GM19328 (cell line): Measurements from ENCODE around the gene NEK2.
A peak's percentile ranks its signal among the peaks of the same experiment; 100 is the strongest.
"Not testable (repeated sequence)": the region's sequence is repeated elsewhere in the genome, so short reads cannot be mapped to it uniquely, and the experiment has no call there.

Experiments
- ATAC-seq: cut with Tn5 transposase; IDR thresholded peaks from one replicate; pipeline ENCODE4 v1.9.1; 2021; ENCODE audit warnings: mild to moderate bottlenecking, moderate library complexity; ENCODE audit not compliant: unreplicated experiment

Gene NEK2

DNA sequence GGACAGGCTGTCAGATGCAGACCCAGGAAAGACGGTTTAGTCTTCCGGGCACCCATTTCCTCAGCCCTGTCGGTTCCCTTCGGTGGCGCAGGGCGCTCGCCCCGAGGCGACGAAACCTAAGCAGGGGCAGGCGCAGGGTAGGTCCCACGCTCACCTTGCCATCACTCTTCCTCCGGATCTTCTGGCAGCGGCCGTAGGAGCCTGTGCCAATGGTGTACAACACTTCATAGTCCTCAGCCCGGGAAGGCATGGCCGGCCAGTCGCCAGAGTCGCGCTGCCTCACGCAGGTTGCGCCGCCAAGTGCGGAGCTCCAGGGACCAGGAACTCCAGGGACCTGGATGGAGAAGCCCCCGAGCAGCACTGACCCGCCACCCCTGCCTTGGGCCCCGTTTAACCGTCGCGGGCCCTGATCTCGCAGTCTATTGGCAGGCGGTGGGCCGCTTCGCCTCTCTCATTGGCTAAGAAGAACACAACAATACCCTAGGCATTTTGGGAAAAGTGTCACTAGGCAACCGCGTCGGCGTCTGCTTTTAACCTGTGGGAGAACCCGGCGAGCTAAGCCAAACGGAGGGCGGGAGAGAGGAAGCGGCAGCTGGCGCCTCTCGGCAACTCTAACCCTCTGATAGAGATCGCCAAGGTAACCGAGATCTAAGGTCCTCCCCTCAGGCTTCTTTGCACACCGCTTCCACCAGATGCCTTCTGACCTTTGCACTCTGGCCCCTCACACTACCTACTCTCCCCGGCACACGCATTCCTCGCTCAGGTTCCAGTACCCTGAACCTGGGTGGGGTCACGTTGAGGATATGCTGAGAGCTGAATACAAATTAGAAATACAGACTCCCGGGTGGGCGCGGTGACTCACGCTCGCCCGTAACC is at the start of gene NEK2:
TSS of gene NEK2 (minus strand) at position 392 of the 876 bp plus-strand sequence. CDS start at position 250, 142 bp downstream.
- ATAC-seq, result peak; percentile 94

DNA sequence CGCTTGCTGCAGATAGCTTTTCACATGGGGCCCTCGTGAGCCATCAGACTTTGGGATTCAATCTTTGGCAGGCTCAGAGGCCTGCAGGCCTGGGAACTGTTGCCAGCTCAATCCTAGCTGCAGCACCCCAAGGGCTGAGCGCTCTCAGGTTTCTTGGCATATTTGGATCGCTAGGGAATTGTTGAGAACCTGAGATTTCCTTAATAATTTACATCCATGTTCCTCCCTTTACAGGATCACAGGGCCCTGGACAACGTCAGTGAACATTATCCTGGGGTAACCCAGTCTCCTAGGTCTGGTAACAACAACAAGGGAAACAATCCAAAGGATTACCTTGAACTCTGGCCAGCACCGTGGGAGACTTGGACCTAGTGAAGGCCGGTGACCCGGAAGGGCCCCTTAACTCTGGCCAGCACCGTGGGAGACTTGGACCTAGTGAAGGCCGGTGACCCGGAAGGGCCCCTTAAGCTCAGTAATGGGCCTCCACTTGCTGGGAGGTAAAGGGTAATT is 49.3 kb upstream of the NEK2 start:
- no peak for ATAC-seq

DNA sequence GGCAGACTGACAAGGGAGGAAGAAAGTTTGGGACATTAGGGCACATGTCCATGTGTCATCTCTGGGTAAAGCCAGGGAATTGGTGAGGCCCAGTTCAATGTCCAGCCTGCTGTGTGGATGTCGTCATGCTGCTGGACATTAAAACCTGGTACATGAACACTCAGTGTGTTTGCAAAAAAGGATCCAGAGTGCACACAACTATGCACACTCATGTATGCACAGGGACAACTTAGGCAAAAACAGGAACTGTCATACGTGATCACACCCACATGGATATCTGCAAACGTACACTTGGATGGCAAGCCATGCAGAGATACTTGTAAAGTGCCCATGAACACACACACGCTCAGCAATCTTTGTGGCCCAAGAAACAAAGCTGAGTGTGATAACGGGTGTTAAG is 47.9 kb upstream of the NEK2 start:
- no peak for ATAC-seq

DNA sequence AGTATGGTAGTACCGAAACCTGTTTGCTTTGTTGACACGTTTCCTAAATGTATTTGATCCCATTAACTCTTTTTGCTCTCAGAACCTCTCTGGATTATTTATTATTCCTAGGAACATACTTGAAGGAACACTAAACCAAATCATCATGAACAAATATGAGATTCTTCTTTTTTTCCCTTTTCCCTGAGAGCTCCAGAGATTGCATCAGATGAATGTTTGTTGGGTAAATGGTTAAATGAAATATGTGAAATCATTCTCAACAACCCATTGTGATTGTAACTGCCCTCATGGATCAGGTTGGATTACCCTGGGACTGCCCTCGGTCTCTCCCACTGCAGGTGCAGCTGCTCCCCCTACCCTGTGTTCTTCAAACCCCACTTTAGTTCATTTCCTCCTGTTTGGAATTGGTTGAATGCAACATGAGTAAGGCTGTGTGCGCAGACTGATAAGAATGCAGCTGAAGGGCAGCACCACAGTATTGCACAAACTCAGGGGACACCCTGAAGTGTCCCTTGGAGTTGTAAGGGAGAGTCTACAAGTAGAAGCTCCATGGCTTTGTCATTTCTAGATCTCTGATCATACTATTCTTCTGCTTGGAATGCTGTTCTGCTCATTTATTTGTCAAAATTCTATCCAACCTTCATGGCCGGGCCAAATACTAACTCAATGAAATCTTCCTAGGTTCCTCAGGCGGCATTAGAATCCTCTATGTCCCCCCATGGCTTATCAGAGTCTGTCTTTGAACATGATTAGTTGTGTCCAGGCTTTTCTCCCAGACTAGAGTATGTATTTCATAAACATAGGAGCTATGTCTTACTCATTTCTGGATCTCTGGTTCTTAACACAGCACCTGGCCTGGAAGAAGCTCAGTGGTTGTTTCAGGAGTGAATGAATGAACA is 47.1 kb upstream of the NEK2 start:
- ATAC-seq, result no peak

GRCh38 chr1:211716555-211716954 is 41.1 kb upstream of the NEK2 start:
- ATAC-seq, result not testable (repeated sequence)

- no peak for ATAC-seq
These were observed 40.5 kb upstream of the NEK2 start for GRCh38 chr1:211715971-211716370.

DNA sequence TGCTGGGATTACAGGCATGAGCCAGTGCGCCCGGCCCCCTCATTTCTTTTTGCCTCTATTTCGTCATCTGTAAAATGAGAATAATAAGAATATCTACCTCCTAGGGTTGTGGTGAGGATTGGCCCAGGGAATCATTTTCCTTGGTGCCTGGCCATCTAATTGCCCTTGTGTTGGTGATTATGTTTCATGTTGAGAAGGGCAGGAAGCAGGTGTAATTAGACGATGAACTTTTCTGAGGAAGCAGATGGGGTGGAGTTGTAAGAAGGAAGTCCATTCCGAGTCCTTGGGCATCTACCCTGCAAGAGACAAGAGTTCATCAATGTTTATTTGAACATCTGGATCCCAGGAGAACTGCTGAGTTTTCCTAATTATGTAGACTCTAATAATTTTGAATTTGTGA is 38.7 kb upstream of the NEK2 start:
- ATAC-seq, result no peak

- no peak for ATAC-seq
These were observed 37.8 kb upstream of the NEK2 start for GRCh38 chr1:211713231-211713630.

- ATAC-seq, result no peak
These were observed 35.9 kb upstream of the NEK2 start for GRCh38 chr1:211711315-211711705.

GRCh38 chr1:211710566-211711314 is 35.3 kb upstream of the NEK2 start:
- ATAC-seq, result no peak

- ATAC-seq, result no peak
These were observed 33.5 kb upstream of the NEK2 start for GRCh38 chr1:211708926-211709325.

DNA sequence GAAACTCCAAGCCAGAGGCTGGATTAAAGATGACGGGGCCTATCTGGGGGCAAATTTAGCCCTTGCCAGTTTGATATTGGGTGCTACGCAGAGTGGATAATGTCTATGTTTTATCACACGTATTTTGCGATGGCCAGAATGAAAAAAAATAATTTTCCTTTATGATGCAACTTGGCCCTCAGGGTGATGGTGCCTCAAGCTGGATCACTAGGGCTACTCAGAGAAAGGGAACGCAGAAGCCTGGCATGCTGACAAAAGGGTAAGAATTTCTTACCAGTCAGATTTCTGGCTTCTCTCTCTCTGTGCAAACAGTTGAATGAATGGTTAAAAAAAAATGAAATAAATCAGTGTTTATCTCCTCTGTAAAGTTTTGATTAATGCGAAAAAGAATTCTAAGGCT is 32.6 kb upstream of the NEK2 start:
- no peak for ATAC-seq

DNA sequence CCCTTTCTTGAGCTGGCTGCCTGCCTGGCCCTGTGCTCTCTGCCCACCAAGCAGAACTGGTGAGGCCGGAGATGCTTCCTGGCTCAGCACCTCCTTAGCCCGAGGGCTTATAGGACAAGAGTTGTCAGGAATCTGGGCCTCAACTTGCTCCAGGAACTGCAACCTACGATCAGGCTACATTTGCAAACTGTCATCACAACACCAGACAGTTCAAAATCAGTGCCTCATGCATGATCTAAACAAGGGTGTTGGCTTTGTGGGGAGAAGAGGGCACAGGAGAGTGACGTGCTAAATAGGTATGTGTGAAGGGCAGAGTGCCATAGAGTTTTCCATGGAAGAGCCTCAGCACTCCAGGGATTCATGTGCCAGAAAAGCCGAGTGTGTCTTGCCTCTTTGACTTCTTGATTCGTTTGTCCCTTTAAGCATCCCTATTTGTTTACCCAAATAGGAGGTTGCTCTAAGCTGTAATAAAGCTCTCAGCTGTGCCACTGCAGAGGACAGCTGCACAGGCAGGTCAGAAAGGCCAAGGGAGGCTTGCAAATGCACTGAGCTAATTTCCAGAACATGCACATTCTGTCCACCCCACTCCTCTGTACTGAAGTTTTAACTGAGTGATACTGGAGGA is 30.2 kb upstream of the NEK2 start:
- ATAC-seq, result no peak

GRCh38 chr1:211704543-211704942 is 29.1 kb upstream of the NEK2 start:
- no peak for ATAC-seq

GRCh38 chr1:211703812-211704537 is 28.6 kb upstream of the NEK2 start:
- no peak for ATAC-seq

GRCh38 chr1:211701733-211702132 is 26.3 kb upstream of the NEK2 start:
- ATAC-seq, result no peak

DNA sequence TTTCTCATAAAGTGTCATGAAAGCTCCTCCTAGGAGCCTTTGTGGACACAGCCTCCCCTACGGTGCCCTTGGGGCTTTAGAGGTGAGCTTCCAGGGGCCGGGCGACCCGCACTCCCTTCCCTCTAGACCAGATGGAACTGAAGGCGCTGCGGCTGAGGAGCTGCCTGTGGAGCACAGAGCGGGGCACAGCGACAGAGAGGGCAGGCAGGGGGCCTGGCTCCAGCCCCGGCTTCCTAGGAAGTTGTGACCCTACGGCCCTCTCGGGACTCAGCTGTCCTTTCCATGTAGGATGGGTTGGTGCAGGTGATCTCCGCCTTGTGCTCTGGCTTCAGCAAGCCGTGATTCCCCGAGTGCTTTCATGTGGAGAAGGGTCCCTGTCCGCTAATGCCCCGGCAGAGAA is 23.6 kb upstream of the NEK2 start:
- no peak for ATAC-seq

DNA sequence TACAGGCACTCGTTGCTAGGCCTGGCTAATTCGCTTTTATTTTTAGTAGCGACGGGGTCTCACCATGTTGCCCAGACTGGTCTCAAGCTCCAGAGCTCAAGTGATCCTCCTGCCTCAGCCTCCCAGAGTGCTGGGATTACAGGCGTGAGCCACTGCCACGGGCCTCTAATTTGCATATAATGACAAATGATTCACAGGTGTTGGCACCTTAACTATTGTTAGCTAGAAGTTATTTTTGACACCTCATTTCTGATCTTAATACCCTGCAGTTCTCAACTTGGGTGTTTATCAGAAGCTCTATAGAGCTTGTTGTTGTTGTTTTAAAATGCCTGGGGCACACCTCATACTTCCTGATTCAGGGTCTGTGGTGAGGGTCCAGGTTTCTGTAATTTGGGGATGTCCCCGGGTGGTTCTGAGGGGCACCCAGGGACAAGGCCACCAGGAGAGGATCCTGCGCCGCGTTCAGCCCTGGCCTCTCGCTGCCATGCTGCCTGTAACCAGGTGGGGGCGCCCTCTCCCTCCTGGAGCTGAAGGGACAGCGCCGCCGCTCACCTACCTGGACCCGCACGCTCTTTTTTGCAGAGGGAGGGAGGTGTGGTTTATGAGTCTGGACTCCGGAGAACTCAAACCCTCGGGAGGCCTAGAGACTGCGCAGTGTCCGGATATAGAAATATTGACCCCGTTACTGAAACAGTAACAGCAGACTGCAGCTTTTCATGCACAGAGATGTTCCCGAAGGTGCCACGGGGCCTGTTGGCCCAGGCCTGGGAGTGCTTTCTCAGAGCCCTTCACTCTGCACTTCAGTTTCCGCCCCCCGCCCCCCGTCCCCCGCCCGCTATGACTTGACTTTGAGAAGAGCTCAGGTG is 23.0 kb upstream of the NEK2 start:
- ATAC-seq, result peak; percentile 33

DNA sequence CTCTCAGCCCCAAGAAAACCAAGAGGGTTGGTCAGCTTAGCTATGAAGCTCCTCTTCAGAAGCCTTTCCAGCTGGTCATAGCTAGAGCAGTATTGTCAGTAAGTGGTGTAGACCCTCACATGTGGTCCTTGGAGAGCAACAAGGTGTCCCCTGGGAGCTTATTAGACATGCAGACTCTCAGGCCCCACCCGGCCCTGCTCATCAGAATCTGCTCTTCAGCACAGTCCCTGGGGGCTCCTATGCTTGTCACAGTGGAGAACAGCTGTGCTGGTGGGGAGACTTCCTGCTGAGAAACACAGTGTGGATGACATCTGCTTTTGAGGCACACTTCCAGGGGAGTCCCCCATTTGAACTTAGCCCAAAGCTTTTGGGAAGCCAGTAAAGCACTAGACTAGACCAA is 21.9 kb upstream of the NEK2 start:
- ATAC-seq, result peak; percentile 61
